ENCODE results near the gene OPN3. TPM values are rescaled to one million over a fixed set of nuclear protein-coding genes. Genes with fewer than 3 reads are reported as not detected.

The OPN3 gene
- total and polyA plus RNA-seq, 4 donors: 11.3 to 19.1 (median 15.5) TPM

GRCh38 chr1:241679961-241680360 lies 39.8 kb upstream of the OPN3 start:
- Histone ChIP-seq H3K4me1 (ENCODE audit: control insufficient read depth in 4 of 4, insufficient read depth in 4 of 4, low read length in 3 of 4) (peaks cover 0 to 10% (median 9%) of the 10 kb centered on the region in 4 donors), H3K4me3 (ENCODE audit: low read depth in 1 of 3, low read length in 3 of 3) (no peak overlapping the region), H3K36me3 (ENCODE audit: control insufficient read depth in 4 of 4, insufficient read depth in 3 of 4, low read depth in 1 of 4, low read length in 3 of 4) (no peaks in the 10 kb centered on the region), H3K27me3 (ENCODE audit: control insufficient read depth in 4 of 4, insufficient read depth in 4 of 4, low read length in 3 of 4) (no peaks in the 10 kb centered on the region), H3K9ac (ENCODE audit: low read depth in 1 of 2, low read length in 2 of 2) (no peak overlapping the region), H3K27ac (ENCODE audit: low read depth in 1 of 2, low read length in 2 of 2) (no peak overlapping the region), H3K9me3 (ENCODE audit: control insufficient read depth in 4 of 4, low read length in 3 of 4) (no peaks in the 10 kb centered on the region)
- TF ChIP-seq GABPA (IDR thresholded peaks at IDR 0.05 in 1 of 2, conservative IDR thresholded peaks at IDR 0.05 in 1 of 2) (no peak), EGR1 (IDR thresholded peaks at IDR 0.05; ENCODE audit: low read depth in 2 of 2) (no peak), YY1 (IDR thresholded peaks at IDR 0.05) (no peak), FOXA2 (IDR thresholded peaks at IDR 0.05) (no peak), NR2F2 (IDR thresholded peaks at IDR 0.05) (no peak), TAF1 (conservative IDR thresholded peaks at IDR 0.05) (no peak), CTCF (IDR thresholded peaks at IDR 0.05; ENCODE audit: low read depth, low read length, missing input control) (no peak), SP1 (IDR thresholded peaks at IDR 0.05) (no peak), RXRA (IDR thresholded peaks at IDR 0.05) (no peak), HNF4A (conservative IDR thresholded peaks at IDR 0.05) (no peak), HNF4G (IDR thresholded peaks at IDR 0.05) (no peak), JUND (IDR thresholded peaks at IDR 0.05) (no peak)
- TF ChIP-seq, protein P1, sequence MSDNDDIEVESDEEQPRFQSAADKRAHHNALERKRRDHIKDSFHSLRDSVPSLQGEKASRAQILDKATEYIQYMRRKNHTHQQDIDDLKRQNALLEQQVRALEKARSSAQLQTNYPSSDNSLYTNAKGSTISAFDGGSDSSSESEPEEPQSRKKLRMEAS (IDR thresholded peaks at IDR 0.05): no peak
- TF ChIP-seq, protein P2, sequence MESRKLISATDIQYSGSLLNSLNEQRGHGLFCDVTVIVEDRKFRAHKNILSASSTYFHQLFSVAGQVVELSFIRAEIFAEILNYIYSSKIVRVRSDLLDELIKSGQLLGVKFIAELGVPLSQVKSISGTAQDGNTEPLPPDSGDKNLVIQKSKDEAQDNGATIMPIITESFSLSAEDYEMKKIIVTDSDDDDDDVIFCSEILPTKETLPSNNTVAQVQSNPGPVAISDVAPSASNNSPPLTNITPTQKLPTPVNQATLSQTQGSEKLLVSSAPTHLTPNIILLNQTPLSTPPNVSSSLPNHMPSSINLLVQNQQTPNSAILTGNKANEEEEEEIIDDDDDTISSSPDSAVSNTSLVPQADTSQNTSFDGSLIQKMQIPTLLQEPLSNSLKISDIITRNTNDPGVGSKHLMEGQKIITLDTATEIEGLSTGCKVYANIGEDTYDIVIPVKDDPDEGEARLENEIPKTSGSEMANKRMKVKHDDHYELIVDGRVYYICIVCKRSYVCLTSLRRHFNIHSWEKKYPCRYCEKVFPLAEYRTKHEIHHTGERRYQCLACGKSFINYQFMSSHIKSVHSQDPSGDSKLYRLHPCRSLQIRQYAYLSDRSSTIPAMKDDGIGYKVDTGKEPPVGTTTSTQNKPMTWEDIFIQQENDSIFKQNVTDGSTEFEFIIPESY (IDR thresholded peaks at IDR 0.05): no peak
- no peak for DNase-seq (ENCODE audit: low spot score)
- WGBS: 82% methylated on average over 3 of the region's 3 CpGs

GRCh38 chr1:241679404-241679803 lies 39.2 kb upstream of the OPN3 start:
- Histone ChIP-seq H3K9ac (ENCODE audit: low read depth in 1 of 2, low read length in 2 of 2) (no peak overlapping the region), H3K9me3 (ENCODE audit: control insufficient read depth in 4 of 4, low read length in 3 of 4) (no peaks in the 10 kb centered on the region), H3K4me1 (ENCODE audit: control insufficient read depth in 4 of 4, insufficient read depth in 4 of 4, low read length in 3 of 4) (peaks cover 0 to 10% (median 9%) of the 10 kb centered on the region in 4 donors), H3K27me3 (ENCODE audit: control insufficient read depth in 4 of 4, insufficient read depth in 4 of 4, low read length in 3 of 4) (no peaks in the 10 kb centered on the region), H3K36me3 (ENCODE audit: control insufficient read depth in 4 of 4, insufficient read depth in 3 of 4, low read depth in 1 of 4, low read length in 3 of 4) (no peaks in the 10 kb centered on the region), H3K4me3 (ENCODE audit: low read depth in 1 of 3, low read length in 3 of 3) (no peak overlapping the region), H3K27ac (ENCODE audit: low read depth in 1 of 2, low read length in 2 of 2) (no peak overlapping the region)
- TF ChIP-seq, protein P1 (IDR thresholded peaks at IDR 0.05): no peak
- TF ChIP-seq SP1 (IDR thresholded peaks at IDR 0.05) (no peak), YY1 (IDR thresholded peaks at IDR 0.05) (no peak)
- DNase-seq (ENCODE audit: low spot score): no peak
- WGBS: 90% methylated on average over 4 of the region's 4 CpGs

GRCh38 chr1:241678536-241678935 lies 38.4 kb upstream of the OPN3 start:
- Histone ChIP-seq H3K9ac (ENCODE audit: low read depth in 1 of 2, low read length in 2 of 2) (no peak overlapping the region), H3K9me3 (ENCODE audit: control insufficient read depth in 4 of 4, low read length in 3 of 4) (no peaks in the 10 kb centered on the region), H3K27me3 (ENCODE audit: control insufficient read depth in 4 of 4, insufficient read depth in 4 of 4, low read length in 3 of 4) (no peaks in the 10 kb centered on the region), H3K4me3 (ENCODE audit: low read depth in 1 of 3, low read length in 3 of 3) (no peak overlapping the region), H3K27ac (ENCODE audit: low read depth in 1 of 2, low read length in 2 of 2) (no peak overlapping the region), H3K4me1 (ENCODE audit: control insufficient read depth in 4 of 4, insufficient read depth in 4 of 4, low read length in 3 of 4) (peaks cover 0 to 10% (median 9%) of the 10 kb centered on the region in 4 donors), H3K36me3 (ENCODE audit: control insufficient read depth in 4 of 4, insufficient read depth in 3 of 4, low read depth in 1 of 4, low read length in 3 of 4) (no peaks in the 10 kb centered on the region)
- no peak for DNase-seq (ENCODE audit: low spot score)
- TF ChIP-seq ATF3 (IDR thresholded peaks at IDR 0.05) (no peak), RAD21 (IDR thresholded peaks at IDR 0.05) (no peak), HNF4A (conservative IDR thresholded peaks at IDR 0.05) (no peak), JUND (IDR thresholded peaks at IDR 0.05) (no peak), SP1 (IDR thresholded peaks at IDR 0.05) (no peak), RXRA (IDR thresholded peaks at IDR 0.05) (no peak), NR2F2 (IDR thresholded peaks at IDR 0.05) (no peak), FOXA1 (IDR thresholded peaks at IDR 0.05) (no peak), EGR1 (IDR thresholded peaks at IDR 0.05; ENCODE audit: low read depth in 2 of 2) (no peak)
- TF ChIP-seq, protein P2 (IDR thresholded peaks at IDR 0.05): no peak
- WGBS: 92% methylated on average over 2 of the region's 2 CpGs
